OCI-LY7 (cell line): ENCODE measurements around the gene SPON1. TPM values are rescaled to one million over a fixed set of nuclear protein-coding genes. Genes with fewer than 3 reads are reported as not detected.

ENCODE experiments used
- BruUV-seq: library from RNA; stranded (reverse); fragments of 400-500 nt; replicated peaks from 2 replicates; lab custom pipeline; 2021; lab: Mats Ljungman, UMichigan
- CTCF ChIA-PET: fragments of 300-600 bp; sonication (Branson Sonifier 250); formaldehyde crosslinking; loops from one replicate; lab custom pipeline; 2022; ENCODE audit warnings: antibody characterized with exemption; ENCODE audit not compliant: unreplicated experiment; lab: Charles Lee
- POLR2A ChIA-PET: fragments of 300-600 bp; sonication (Branson Sonifier 250); formaldehyde crosslinking; loops from one replicate; lab custom pipeline; 2022; ENCODE audit warnings: antibody characterized with exemption; lab: Charles Lee
- DNase-seq: peaks from one replicate; pipeline ENCODE4 v3.0.0-alpha.2; 2015; ENCODE audit warnings: low spot score
- H2AFZ ChIP-seq: fragments of 200-600 bp; sonication (generic), shearing (Covaris generic); 2 replicates; pipeline ENCODE4 v1.6.1; 2014; ENCODE audit warnings: mild to moderate bottlenecking, antibody characterized with exemption, low read length, moderate library complexity
- H3K27ac ChIP-seq: fragments of 200-600 bp; sonication (generic); 2 replicates; pipeline ENCODE4 v1.5.1; 2014; ENCODE audit warnings: mixed run types, low read depth, mild to moderate bottlenecking, moderate library complexity, low read length, inconsistent platforms; ENCODE audit not compliant: poor library complexity, severe bottlenecking
- H3K36me3 ChIP-seq: fragments of 200-600 bp; sonication (generic); 2 replicates; pipeline ENCODE4 v1.6.1; 2014; ENCODE audit warnings: mild to moderate bottlenecking, antibody characterized with exemption, low read length, moderate library complexity, mixed read lengths; ENCODE audit not compliant: insufficient read depth
- H3K4me1 ChIP-seq: fragments of 200-600 bp; sonication (generic); 2 replicates; pipeline ENCODE4 v1.5.1; 2014; ENCODE audit warnings: mild to moderate bottlenecking, low read length; ENCODE audit not compliant: insufficient read depth, poor library complexity, severe bottlenecking
- H3K4me2 ChIP-seq: fragments of 200-600 bp; sonication (generic); 2 replicates; pipeline ENCODE4 v1.6.1; 2014; ENCODE audit warnings: mild to moderate bottlenecking, low read length
- H3K4me3 ChIP-seq: fragments of 200-600 bp; sonication (generic); 2 replicates; pipeline ENCODE4 v1.5.1; 2014; ENCODE audit warnings: mild to moderate bottlenecking, low read depth, low read length; ENCODE audit not compliant: poor library complexity, severe bottlenecking
- H3K79me2 ChIP-seq: fragments of 200-600 bp; sonication (generic); 2 replicates; pipeline ENCODE4 v1.6.1; 2016; ENCODE audit warnings: low read depth, mild to moderate bottlenecking, low read length, moderate library complexity, mixed read lengths; ENCODE audit not compliant: insufficient read depth
- H3K9me2 ChIP-seq: fragments of 200-600 bp; sonication (generic); 2 replicates; pipeline ENCODE4 v1.6.1; 2016; ENCODE audit warnings: mild to moderate bottlenecking, low read length, mixed read lengths; ENCODE audit not compliant: insufficient read depth
- H3K9me3 ChIP-seq: fragments of 200-600 bp; sonication (generic); 2 replicates; pipeline ENCODE4 v1.6.1; 2014; ENCODE audit warnings: mild to moderate bottlenecking, mixed run types, low read length, mixed read lengths
- H4K20me1 ChIP-seq: fragments of 200-600 bp; sonication (generic); 2 replicates; pipeline ENCODE4 v1.6.1; 2014; ENCODE audit warnings: mild to moderate bottlenecking, antibody characterized with exemption, low read length, moderate library complexity, mixed read lengths; ENCODE audit not compliant: insufficient read depth
- CTCF ChIP-seq: fragments of 200-600 bp; sonication (generic); conservative IDR thresholded peaks from 2 replicates; pipeline ENCODE4 v1.5.1; 2014; ENCODE audit warnings: mild to moderate bottlenecking, antibody characterized with exemption, low read length, moderate library complexity, mixed read lengths
- EZH2phosphoT487 ChIP-seq: fragments of 200-600 bp; sonication (generic); IDR thresholded peaks from 2 replicates; pipeline ENCODE4 v1.6.1; 2018; ENCODE audit warnings: low read depth, borderline replicate concordance, mild to moderate bottlenecking, mixed run types, antibody characterized with exemption, low read length, moderate library complexity, mixed read lengths
- intact Hi-C: fragments of 100-400 bp; cut with micrococcal nuclease; formaldehyde crosslinking; loops from one replicate; pipeline ENCODE4 v1.10.0; 2022; ENCODE audit not compliant: unreplicated experiment
- total RNA-seq, 2 experiments: library from RNA; depleted of rRNA in 1 of 2; stranded (reverse); fragments of >200 nt in 1 of 2; shearing (Covaris generic) in 1 of 2; gene quantifications; 2 replicates each; pipeline ENCODE4 v1.2.3, GENCODE V29; 2014 to 2022

SPON1 gene
- total RNA-seq, 2 experiments from 2014 or later = 0.38 TPM; not detected in 1

GRCh38 chr11:14242733-14243132 lies 280.2 kb downstream of the SPON1 start:
- Histone ChIP-seq H3K4me1 (peaks cover 8% of the 10 kb centered on the region), H3K36me3 (no peaks in the 10 kb centered on the region), H3K27ac (no peak overlapping the region), H3K9me2 (no peaks in the 10 kb centered on the region), H3K4me2 (no peak overlapping the region), H3K9me3 (no peaks in the 10 kb centered on the region), H3K79me2 (no peaks in the 10 kb centered on the region), H4K20me1 (no peaks in the 10 kb centered on the region), H2AFZ (no peak overlapping the region), H3K4me3 (no peak overlapping the region)
- TF ChIP-seq CTCF = no peak
- TF ChIP-seq EZH2phosphoT487 = no peak
- CTCF ChIA-PET = no interaction called here
- BruUV-seq = no TSS peak
- intact Hi-C loops = no loop called here
- POLR2A ChIA-PET = no interaction called here
- no peak for DNase-seq

DNA sequence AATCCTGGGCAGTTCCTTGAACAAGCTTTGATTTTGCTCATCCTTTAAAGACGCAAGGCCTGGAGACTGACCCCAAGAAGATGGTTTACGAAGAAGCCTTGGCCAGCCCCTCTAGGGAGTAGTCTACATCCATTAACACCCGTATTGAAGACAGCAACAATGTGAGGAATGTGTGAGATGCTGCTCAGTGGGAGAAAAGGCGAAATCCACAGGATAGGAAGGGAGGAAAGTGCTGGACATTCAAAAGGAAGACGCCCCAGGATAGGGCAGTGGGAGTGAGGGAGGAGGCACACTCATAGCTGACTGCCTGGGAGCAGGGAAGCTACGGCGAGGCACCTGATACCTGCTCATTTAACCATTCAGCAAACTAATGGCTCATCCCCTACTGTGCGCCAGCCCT lies 282.4 kb downstream of the SPON1 start:
- intact Hi-C loops = no loop called here
- no TSS peak for BruUV-seq
- ChIA-PET CTCF (no interaction called here), POLR2A (interaction anchor here (0.6 kb wide), 2 partner anchors 468 to 780 kb away, joined by 3 to 4 read pairs; no protein-coding TSS in a partner anchor)
- H3K9me3 ChIP-seq = no peaks in the 10 kb centered on the region
- H3K4me1 ChIP-seq = peaks cover 12% of the 10 kb centered on the region
- H3K27ac ChIP-seq = no peak overlapping the region
- no peak overlapping the region for H3K4me3 ChIP-seq
- TF ChIP-seq EZH2phosphoT487 (no peak), CTCF (no peak)
- H3K4me2 ChIP-seq = no peak overlapping the region
- no peaks in the 10 kb centered on the region for H3K9me2 ChIP-seq
- no peaks in the 10 kb centered on the region for H4K20me1 ChIP-seq
- H3K36me3 ChIP-seq = no peaks in the 10 kb centered on the region
- H3K79me2 ChIP-seq = no peaks in the 10 kb centered on the region
- DNase-seq = no peak
- H2AFZ ChIP-seq = no peak overlapping the region

- intact Hi-C loops = no loop called here
- no peak for DNase-seq
- Histone ChIP-seq H3K27ac (no peak overlapping the region), H2AFZ (no peak overlapping the region), H3K79me2 (no peaks in the 10 kb centered on the region), H3K36me3 (no peaks in the 10 kb centered on the region), H3K4me2 (no peak overlapping the region), H3K9me2 (no peaks in the 10 kb centered on the region), H3K4me1 (peaks cover 12% of the 10 kb centered on the region), H3K9me3 (no peaks in the 10 kb centered on the region), H4K20me1 (no peaks in the 10 kb centered on the region), H3K4me3 (no peak overlapping the region)
- POLR2A ChIA-PET = no interaction called here
- TF ChIP-seq EZH2phosphoT487 (no peak), CTCF (no peak)
- no TSS peak for BruUV-seq
- CTCF ChIA-PET = no interaction called here
Measured at GRCh38 chr11:14245444-14245843, 282.9 kb downstream of the SPON1 start.
